ENCODE data around the gene TRIM68.

GRCh38 chr11:4560467-4560866 is 47.6 kb downstream of the TRIM68 start:
- TF ChIP-seq, protein P1, sequence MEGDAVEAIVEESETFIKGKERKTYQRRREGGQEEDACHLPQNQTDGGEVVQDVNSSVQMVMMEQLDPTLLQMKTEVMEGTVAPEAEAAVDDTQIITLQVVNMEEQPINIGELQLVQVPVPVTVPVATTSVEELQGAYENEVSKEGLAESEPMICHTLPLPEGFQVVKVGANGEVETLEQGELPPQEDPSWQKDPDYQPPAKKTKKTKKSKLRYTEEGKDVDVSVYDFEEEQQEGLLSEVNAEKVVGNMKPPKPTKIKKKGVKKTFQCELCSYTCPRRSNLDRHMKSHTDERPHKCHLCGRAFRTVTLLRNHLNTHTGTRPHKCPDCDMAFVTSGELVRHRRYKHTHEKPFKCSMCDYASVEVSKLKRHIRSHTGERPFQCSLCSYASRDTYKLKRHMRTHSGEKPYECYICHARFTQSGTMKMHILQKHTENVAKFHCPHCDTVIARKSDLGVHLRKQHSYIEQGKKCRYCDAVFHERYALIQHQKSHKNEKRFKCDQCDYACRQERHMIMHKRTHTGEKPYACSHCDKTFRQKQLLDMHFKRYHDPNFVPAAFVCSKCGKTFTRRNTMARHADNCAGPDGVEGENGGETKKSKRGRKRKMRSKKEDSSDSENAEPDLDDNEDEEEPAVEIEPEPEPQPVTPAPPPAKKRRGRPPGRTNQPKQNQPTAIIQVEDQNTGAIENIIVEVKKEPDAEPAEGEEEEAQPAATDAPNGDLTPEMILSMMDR (IDR thresholded peaks at IDR 0.05): no peak
- TF ChIP-seq POLR2A (IDR thresholded peaks at IDR 0.05) (no peak), POLR2AphosphoS5 (IDR thresholded peaks at IDR 0.05) (no peak), EP300 (IDR thresholded peaks at IDR 0.05) (no peak)

Data from sigmoid colon (tissue), 4 donors.